Activated CD8-positive, alpha-beta memory T cell treated with anti-CD3 and anti-CD28 coated beads, Interleukin-2, amount 50 U/mL, for 1 hour (primary cell): ENCODE data around the gene HOXC6.
"Not testable (repeated sequence)": the region's sequence is repeated elsewhere in the genome, so short reads cannot be mapped to it uniquely, and the experiment has no call there.

Experiments
- DNase-seq: peaks from one replicate; pipeline ENCODE4 v3.0.0-alpha.2; 2020; ENCODE audit errors: extremely low read depth

The HOXC6 gene

DNA sequence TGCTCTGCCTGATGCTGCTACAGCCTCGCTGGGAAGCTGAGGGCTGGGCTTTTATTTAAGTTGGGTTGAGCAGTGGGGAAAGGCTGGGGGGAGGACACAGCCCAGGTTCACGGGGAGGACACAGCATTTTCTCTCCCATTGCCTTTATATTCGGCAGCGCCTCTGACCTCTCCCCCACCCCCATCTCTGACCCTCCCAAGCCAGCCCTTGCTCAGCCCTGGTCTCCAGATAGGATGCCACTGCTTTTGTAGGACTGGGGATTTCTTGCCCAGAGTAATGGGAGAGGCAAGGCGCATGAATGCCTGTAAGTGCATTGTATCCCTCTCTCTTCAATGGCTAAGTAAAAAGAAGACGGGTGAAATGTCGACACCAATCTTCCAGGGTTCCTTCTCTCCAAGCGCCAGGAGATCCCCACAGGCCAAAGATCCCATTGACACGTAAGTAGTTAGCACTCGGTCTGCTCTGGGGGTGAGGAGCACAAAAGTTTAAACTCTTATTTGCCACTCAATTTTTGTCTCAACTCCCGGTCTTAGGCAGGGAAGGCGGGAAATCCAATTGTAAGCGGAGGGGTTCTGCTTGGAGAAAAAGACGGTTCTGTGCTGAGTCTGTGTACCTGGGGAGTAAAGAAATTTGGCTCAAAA lies 30.0 kb downstream of the HOXC6 start:
- DNase-seq: no peak

DNA sequence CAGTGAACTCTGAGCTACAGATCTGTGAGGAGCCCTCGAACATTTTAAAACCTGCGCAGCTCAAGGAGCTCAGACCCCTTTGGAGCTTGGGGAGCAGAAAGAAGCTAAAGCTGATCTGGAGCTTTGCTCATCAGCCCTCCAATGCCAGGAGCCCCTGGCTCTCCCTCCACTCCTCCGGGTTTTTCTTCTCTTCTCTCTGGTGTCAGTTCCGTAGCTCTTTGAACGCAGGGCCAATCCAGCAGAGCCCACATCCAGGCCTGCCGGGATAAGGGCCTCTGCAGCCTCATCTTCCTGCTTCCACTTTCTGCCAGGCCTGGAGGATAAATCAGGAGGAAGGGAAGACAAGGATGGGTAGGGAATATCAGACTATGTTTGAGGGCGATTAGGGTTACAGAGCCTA lies 31.4 kb downstream of the HOXC6 start:
- DNase-seq: no peak

DNA sequence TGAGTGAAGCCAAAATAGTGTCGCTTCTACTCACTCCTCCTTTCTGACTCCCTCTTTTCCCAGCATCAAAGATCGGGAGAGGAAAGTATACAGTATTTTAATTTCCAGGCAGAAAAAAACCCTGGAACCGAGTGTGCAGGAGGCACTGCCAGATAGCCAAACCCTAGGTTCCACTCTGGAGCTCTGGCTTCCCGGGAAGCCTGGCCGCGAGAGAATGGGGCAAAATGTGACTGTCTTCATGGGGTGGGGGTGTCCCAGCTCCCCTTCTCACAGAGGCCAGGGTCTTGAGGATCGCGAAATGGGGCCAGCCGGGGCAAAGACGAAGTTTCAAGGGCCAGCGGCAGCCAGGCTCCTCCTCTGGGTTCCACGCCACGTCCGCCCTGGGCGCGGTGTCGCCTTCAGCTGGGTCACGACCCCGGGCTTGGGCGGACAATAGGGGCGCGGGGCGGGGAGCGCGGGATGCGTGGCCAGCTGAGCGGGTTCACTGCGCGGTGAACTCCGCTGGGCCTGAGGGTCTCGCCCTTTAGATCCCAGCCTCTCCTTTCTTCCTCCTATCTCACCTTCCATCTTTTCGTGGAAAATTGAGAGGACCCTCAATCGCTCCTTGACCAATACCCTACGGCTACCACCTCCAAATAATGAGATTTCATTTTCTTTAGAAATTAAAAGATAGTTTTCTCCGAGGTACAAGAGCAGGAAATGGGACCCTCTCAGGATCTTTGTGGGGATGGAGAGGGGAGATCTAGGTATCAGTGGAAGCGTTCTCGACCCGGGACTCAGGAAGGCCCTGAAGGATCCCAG lies 32.1 kb downstream of the HOXC6 start:
- no peak for DNase-seq

DNA sequence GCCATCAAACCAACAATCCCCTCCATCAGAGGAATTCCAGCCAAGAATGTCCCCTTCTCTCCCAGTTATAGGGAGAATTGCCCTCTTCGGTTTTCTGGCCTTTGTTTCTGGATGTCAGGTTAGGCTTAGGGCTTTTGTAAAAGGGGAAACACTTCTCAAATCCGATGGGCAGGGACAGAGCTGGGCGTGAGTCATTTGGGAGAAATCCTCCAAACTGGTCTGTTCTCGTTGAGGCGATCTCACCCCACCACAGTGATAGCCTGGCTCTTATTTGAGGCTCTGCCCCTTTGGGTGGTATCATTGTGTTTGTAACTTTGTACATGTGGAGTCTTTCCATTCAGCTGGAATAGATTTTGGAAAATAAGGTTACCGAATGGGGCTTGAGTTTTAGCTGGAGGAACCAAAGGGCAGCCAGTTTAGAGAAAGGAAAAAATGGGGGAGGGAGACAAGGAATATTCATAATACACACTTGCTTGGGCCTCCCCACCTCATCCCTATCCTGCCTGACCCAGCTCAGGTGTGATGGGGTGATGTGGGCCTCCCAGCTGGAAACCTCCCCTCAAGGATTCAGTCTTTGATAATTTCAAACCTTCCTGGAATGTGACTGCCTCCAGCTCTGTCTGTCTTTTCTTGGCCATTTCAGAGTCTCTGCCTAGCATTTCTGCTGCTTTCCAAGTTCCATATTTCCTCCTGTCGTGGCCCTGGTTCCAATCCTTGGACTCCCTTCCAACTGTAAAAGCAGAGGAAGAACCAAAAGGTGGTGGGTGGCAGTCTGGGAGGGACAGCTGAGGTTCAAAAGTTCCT lies 32.9 kb downstream of the HOXC6 start:
- DNase-seq: no peak

DNA sequence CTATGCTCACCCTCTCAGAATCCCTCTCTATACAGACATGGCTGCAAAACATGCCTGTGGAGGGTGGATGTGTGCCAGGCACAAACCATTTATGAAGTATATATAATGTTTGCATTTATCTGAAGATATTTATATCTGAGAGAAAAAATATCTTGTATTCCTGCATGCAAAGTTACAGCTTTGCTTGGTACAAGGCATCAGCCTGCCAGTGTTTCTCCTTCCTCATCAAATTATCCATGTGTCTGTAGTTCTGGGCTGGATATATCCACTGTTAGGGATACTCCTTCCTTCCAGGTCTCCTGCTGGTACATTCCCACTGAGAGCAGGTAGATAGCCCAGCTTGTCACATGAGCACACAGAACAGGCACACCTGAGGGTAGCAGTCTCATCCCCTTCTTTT lies 37.4 kb downstream of the HOXC6 start:
- no peak for DNase-seq

DNA sequence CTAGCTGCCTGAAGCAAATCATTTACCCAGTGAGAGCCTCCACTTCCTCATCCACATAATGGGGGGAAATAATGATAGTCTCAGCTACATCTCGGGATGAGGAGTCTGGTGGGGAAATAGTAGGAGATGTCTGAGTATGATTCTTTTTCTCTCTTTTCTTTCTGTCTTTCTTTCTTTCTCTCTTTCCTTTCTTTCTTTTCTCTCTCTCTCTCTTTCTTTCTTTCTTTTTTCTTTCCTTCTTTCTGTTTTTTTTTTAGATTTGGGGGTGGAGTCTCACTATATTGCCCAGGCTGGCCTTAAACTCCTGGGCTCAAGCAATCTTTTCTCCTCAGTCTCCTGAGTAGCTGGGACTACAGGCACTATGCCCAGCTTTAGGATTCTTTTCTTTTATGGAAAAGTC lies 38.2 kb downstream of the HOXC6 start:
- no peak for DNase-seq

DNA sequence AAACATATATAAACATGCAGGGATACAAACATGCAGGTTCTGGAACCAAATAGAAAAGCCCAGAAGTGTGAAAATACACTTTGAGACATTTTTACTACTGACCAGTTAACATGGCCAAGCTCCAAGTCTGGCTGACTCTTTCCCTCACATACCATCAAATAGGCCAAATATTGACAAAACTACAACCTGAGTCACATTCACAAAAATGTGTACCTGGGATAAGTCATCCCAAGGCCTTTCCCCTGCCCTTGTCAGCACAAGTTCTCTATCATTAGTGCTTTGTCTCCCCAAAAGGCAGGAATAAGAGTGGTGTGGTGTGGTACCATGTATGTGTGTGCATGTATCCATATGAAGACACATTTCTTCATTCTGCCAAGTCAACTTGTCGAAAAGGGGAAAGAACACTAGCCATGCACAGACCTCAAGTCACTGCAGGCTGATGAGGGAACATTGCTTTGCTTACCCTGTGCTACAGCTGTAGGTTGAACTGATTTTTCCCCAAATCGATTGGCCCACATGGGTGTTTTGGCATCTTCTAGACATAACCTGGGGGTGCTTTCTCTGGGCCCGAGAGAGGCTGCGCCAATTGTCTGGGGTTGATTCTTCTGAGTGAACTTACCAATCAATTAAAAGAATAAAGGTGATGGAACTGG lies 40.3 kb downstream of the HOXC6 start:
- no peak for DNase-seq

DNA sequence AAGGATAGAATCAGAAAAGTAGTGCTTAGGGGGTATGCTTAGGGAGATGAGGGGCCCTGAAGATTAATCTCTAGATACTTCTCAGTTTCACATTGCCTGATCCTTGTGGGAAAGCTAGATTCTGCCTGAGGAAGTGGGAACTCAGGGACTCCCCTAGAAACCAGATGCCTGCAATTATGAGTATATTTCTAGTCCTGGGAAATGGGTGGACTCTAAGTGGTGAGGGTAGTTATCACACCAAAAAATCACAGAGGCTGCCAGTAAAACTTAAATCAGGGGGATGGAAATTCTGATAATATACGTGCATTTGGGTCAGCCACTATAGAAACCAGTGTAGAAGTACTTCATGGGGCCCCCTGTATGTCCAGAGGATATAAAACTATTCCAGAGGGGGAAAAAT lies 43.7 kb downstream of the HOXC6 start:
- DNase-seq: no peak

DNA sequence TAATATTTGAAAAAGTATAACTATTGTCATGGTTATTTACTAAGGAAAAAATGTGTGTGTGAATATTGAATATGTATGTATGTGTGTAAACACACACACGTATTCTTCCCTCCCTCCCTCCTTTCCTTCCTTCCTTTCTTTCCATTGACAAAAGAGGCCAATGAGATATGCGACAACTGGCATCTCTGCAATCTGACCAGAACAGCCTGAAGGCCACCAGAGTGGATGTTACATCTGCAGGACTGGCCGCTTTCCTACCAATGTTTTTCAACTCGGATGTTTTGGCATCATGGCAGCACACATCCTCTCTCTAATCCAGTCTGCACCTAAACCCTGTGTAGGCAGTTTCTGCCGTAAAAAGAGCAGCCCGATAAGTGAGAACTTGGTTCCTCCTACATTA lies 46.1 kb downstream of the HOXC6 start:
- DNase-seq: no peak

DNA sequence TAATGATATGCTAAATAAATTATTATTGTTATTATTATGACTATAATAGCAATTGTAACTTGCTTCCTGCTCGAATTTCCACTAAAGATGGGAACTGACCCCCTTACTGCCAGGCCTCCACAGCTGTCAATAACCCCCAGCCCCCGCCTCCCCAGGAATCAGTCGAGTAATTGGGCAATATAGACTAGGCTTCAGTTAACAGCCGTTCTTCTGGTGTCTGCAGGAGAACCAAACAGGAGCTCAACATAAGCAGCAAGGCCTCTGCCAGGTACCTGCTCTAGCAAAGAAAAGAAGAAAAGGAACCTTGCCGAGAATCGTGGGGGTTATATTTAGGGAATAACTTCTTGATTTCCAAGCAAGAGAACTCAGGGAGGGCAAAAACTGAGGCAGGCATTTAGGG lies 47.2 kb downstream of the HOXC6 start:
- no peak for DNase-seq

DNA sequence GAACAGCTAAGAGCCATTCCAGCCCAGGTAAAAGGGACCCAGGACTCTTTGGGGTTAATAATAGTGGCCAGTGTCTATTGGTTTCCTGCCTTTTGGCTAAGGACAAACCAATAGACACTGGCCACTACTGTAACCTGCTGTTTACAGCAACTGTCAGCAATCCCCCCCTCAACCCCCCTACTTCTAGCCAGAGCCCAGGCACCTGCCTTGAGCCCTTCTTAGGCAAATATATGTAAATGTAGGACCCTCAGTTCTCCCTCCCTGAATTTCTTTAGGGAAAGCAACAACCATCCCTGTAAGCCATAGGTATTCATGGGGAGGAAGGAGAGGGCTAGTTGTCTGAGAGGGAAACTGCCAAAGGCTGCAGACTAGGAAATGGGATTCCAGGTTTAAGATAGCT lies 47.7 kb downstream of the HOXC6 start:
- DNase-seq: no peak

DNA sequence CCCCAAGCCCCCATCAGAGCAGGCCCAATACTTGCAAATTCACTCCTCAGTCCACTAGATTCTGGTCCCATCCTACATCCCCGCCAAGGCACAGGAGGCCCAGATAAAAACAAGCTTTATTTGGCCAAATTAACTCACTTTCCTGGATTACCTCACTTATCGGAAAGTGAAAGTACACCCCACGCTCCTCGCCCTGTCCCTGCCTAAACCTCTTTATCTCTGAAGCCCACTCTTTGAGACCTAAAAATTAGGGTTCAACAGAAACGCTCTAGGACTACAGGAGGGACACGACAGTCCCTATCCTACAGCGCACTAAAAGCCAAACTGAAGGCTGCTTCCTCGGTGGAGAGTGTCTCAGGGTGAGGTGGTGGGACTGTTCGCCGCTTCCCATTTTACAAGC lies 49.6 kb downstream of the HOXC6 start:
- not testable (repeated sequence) for DNase-seq

DNA sequence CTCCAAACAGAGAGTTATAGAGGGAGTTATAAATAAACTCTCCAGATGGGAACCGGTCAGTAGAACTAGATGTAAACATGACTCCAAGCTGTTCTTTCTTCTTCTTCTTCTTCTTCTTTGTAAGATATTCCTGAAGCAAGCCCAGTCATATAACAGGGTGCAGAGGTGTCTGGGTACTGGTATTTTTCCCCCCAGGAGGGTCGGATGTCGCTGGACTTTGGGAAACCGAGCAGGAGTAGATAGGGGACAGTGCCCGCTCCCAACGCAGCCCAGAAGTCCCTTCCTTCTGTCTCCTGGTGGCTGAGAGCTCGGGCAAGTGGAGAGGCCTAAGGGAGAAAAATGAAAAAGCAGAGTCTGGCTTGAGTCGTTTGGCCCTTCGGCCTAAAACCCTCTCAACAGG lies 50.9 kb downstream of the HOXC6 start:
- DNase-seq: not testable (repeated sequence)
